Kidney (tissue), 14 donors: ENCODE results near the gene QSOX1. TPM values are rescaled to one million over a fixed set of nuclear protein-coding genes. Genes with fewer than 3 reads are reported as not detected.

ENCODE experiments used
- DNase-seq, 5 donors: peaks; one replicate each; pipeline ENCODE4 v3.0.0-alpha.2; 2013 to 2020
- FAIRE-seq: peaks from 2 replicates; lab custom pipeline; 2012; peaks lifted over from hg19 to GRCh38; lab: Jason Lieb, UNC
- H3K27ac ChIP-seq, 2 donors: one replicate each; pipeline ENCODE4 v1.7.0; 2013; ENCODE audit warnings: low read depth in 2 of 2, low read length in 2 of 2, inconsistent platforms in 1 of 2
- H3K27me3 ChIP-seq: one replicate; pipeline ENCODE4 v1.7.1; 2013; ENCODE audit warnings: low read length, inconsistent platforms; ENCODE audit not compliant: control insufficient read depth, insufficient read depth
- H3K36me3 ChIP-seq, 3 donors: one replicate each; pipeline versions ENCODE4 v1.7.0 to v1.7.1; 2013; ENCODE audit warnings: low read length in 3 of 3, control low read depth in 1 of 3, inconsistent platforms in 1 of 3; ENCODE audit not compliant: insufficient read depth in 3 of 3, control insufficient read depth in 2 of 3
- H3K4me1 ChIP-seq, 3 donors: one replicate each; pipeline versions ENCODE4 v1.7.0 to v1.7.1; 2013; ENCODE audit warnings: low read length in 3 of 3, inconsistent platforms in 1 of 3, low read depth in 1 of 3; ENCODE audit not compliant: control insufficient read depth in 2 of 3, insufficient read depth in 2 of 3
- H3K4me3 ChIP-seq, 3 donors: one replicate each; pipeline versions ENCODE4 v1.7.0 to v1.8.1; 2013; ENCODE audit warnings: low read length in 3 of 3, control low read depth in 1 of 3, inconsistent platforms in 1 of 3
- H3K9ac ChIP-seq, 3 donors: one replicate each; pipeline versions ENCODE4 v1.7.0 to v1.7.1; 2013; ENCODE audit warnings: low read length in 3 of 3, control low read depth in 1 of 3, inconsistent platforms in 1 of 3
- H3K9me3 ChIP-seq, 3 donors: one replicate each; pipeline versions ENCODE4 v1.7.0 to v1.7.1; 2013; ENCODE audit warnings: low read length in 3 of 3, control low read depth in 1 of 3, inconsistent platforms in 1 of 3; ENCODE audit not compliant: control insufficient read depth in 2 of 3, insufficient read depth in 1 of 3
- CTCF ChIP-seq: IDR thresholded peaks from 3 replicates; pipeline ENCODE4 v1.5.1; 2012; ENCODE audit warnings: mild to moderate bottlenecking, moderate library complexity, borderline replicate concordance; ENCODE audit not compliant: insufficient read depth; ENCODE audit errors: extremely low read depth
- intact Hi-C: fragments of 100-400 bp; cut with DNase I; formaldehyde crosslinking; loops from one replicate; pipeline ENCODE4 v1.11.1; 2022
- polyA plus RNA-seq: library from polyadenylated mRNA; stranded (reverse); fragments of 350-450 nt; fragmentation: Illumina TruSeq; extraction: RNeasy Lipid Tissue Mini Kit (QIAGEN cat#74804); gene quantifications from one replicate; pipeline ENCODE4 v1.2.3, GENCODE V29; 2014; ENCODE audit warnings: low read depth, low replicate concordance; ENCODE audit not compliant: insufficient read depth
- total RNA-seq: library from RNA; stranded (reverse); fragmentation: NEBNext Ultra II Directional; extraction: Animal tissue kit (Norgen Biotek cat#: 25700); gene quantifications from one replicate; pipeline ENCODE4 v1.2.1, GENCODE V29; 2021
- donor health status: control.
- donor health status: control.
- donor health status: control.
- donor health status: control.
- donor health status: control.
- donor health status: DM: yes; HTN: yes; CAD: no.
- donor health status: Normal renal cell carcinoma (clear cell type).

Gene QSOX1
- total and polyA plus RNA-seq, 2 donors from 2014 or later: 94.5 to 111 TPM

- no peak for FAIRE-seq
- Histone ChIP-seq H3K36me3 (no peaks in the 10 kb centered on the region), H3K4me3 (no peak overlapping the region), H3K9ac (no peak overlapping the region), H3K27me3 (no peaks in the 10 kb centered on the region), H3K27ac (no peak overlapping the region), H3K9me3 (no peaks in the 10 kb centered on the region), H3K4me1 (peaks cover 0 to 6% (median 6%) of the 10 kb centered on the region in 3 donors)
- TF ChIP-seq CTCF: no peak
- intact Hi-C loops: no loop called here
- peak in 1 of 5 donors; percentile 28 for DNase-seq
These were observed 15.0 kb downstream of the QSOX1 start for GRCh38 chr1:180169640-180170195.

DNA sequence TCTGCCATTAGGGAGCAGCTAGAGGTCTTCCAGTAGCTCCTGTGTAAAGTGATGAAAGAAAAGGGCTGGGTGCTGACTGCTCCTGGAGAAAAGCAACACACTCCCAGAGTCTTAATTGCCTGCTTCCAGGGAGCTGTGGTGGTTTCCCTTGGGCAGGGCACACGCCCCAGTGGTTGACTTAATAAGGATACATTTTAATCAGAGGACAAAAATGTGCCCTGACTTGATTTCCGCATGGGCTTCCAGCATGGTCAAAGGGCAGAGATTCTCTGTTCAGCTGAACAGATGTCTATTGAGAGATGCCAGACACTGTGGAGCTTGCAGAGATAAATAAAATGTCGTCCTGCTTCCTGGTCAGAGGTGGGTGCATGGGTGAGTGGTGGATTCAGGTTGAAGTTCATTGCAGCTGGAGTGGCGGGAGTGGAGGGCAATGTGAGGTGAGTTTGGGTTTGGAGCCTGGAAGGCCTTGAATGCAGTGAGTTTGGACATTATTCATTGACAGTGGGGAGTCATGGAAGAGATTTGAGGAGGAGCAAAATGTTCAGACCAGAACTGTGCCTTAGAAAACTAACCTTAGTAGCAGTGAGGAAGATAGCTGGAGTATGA, 16.0 kb downstream of the QSOX1 start:
- FAIRE-seq (no peak), DNase-seq (peak in 1 of 5 donors; percentile 6)
- Histone ChIP-seq H3K36me3 (no peaks in the 10 kb centered on the region), H3K9ac (no peak overlapping the region), H3K4me3 (no peak overlapping the region), H3K4me1 (peaks cover 0 to 6% (median 6%) of the 10 kb centered on the region in 3 donors), H3K27me3 (no peaks in the 10 kb centered on the region), H3K9me3 (no peaks in the 10 kb centered on the region), H3K27ac (no peak overlapping the region)
- intact Hi-C loops: no loop called here
- TF ChIP-seq CTCF: no peak

- Histone ChIP-seq H3K27me3 (no peaks in the 10 kb centered on the region), H3K27ac (no peak overlapping the region), H3K36me3 (no peaks in the 10 kb centered on the region), H3K4me1 (peaks cover 0 to 6% (median 6%) of the 10 kb centered on the region in 3 donors), H3K9me3 (no peaks in the 10 kb centered on the region), H3K4me3 (no peak overlapping the region), H3K9ac (no peak overlapping the region)
- intact Hi-C loops: no loop called here
- DNase-seq (no peak), FAIRE-seq (no peak)
- TF ChIP-seq CTCF: no peak
These were observed 17.0 kb downstream of the QSOX1 start for GRCh38 chr1:180171691-180172090.
